ENCODE measurements around the gene DCLK1. TPM values are rescaled to one million over a fixed set of nuclear protein-coding genes. Genes with fewer than 3 reads are reported as not detected.

Gene DCLK1
- total and polyA plus RNA-seq, 9 donors = 3.3 to 37.0 (median 20.7) TPM

GRCh38 chr13:35909091-35909490 lies 222.1 kb downstream of the DCLK1 start:
- Histone ChIP-seq H3K4me3 (no peak overlapping the region), H3K36me3 (no peaks in the 10 kb centered on the region), H3K27ac (no peak overlapping the region), H3K9me3 (no peaks in the 10 kb centered on the region), H3K4me1 (ENCODE audit: insufficient read depth) (no peaks in the 10 kb centered on the region), H3K27me3 (peaks cover 2% of the 10 kb centered on the region)
- intact Hi-C loops (cut with DNase I) = no loop called here
- DNase-seq = no peak
- WGBS, 3 donors = 75 to 88% (median 82%) methylated on average over 4 of the region's 4 CpGs
- TF ChIP-seq CTCF (IDR thresholded peaks at IDR 0.05) = no peak
- no peak for TF ChIP-seq POLR2A (IDR thresholded peaks at IDR 0.05)
- no peak for TF ChIP-seq EP300 (IDR thresholded peaks at IDR 0.05)

GRCh38 chr13:35908226-35908625 lies 223.0 kb downstream of the DCLK1 start:
- Histone ChIP-seq H3K27ac (no peak overlapping the region), H3K4me1 (ENCODE audit: insufficient read depth) (no peaks in the 10 kb centered on the region), H3K27me3 (peaks cover under 1% of the 10 kb centered on the region), H3K36me3 (no peaks in the 10 kb centered on the region), H3K9me3 (no peaks in the 10 kb centered on the region), H3K4me3 (no peak overlapping the region)
- no peak for TF ChIP-seq CTCF (IDR thresholded peaks at IDR 0.05)
- TF ChIP-seq EP300 (IDR thresholded peaks at IDR 0.05) = no peak
- TF ChIP-seq POLR2A (IDR thresholded peaks at IDR 0.05) = no peak
- whole genome bisulfite sequencing, 3 donors = 92 to 97% (median 94%) methylated on average over 1 of the region's 1 CpG
- no peak for DNase-seq
- intact Hi-C loops (cut with DNase I) = no loop called here

GRCh38 chr13:35906636-35907035 lies 224.5 kb downstream of the DCLK1 start:
- Histone ChIP-seq H3K4me1 (ENCODE audit: insufficient read depth) (no peaks in the 10 kb centered on the region), H3K9me3 (no peaks in the 10 kb centered on the region), H3K4me3 (no peak overlapping the region), H3K36me3 (no peaks in the 10 kb centered on the region), H3K27ac (no peak overlapping the region), H3K27me3 (no peaks in the 10 kb centered on the region)
- 70 to 87% (median 86%) methylated on average over 4 of the region's 4 CpGs for WGBS, 3 donors
- no peak for DNase-seq
- intact Hi-C loops (cut with DNase I) = no loop called here
- TF ChIP-seq CTCF (IDR thresholded peaks at IDR 0.05) (no peak), EP300 (IDR thresholded peaks at IDR 0.05) (no peak), POLR2A (IDR thresholded peaks at IDR 0.05) (no peak)

- Histone ChIP-seq H3K4me3 (no peak overlapping the region), H3K9me3 (no peaks in the 10 kb centered on the region), H3K27me3 (no peaks in the 10 kb centered on the region), H3K4me1 (ENCODE audit: insufficient read depth) (no peaks in the 10 kb centered on the region), H3K27ac (no peak overlapping the region), H3K36me3 (no peaks in the 10 kb centered on the region)
- DNase-seq = no peak
- no peak for TF ChIP-seq CTCF (IDR thresholded peaks at IDR 0.05)
- no peak for TF ChIP-seq EP300 (IDR thresholded peaks at IDR 0.05)
- no peak for TF ChIP-seq POLR2A (IDR thresholded peaks at IDR 0.05)
- intact Hi-C loops (cut with DNase I) = no loop called here
- 63 to 82% (median 76%) methylated on average over 1 of the region's 1 CpG for WGBS, 3 donors
Measured at GRCh38 chr13:35903075-35903474, 228.1 kb downstream of the DCLK1 start.

GRCh38 chr13:35898041-35898440 lies 233.1 kb downstream of the DCLK1 start:
- intact Hi-C loops (cut with DNase I) = no loop called here
- Histone ChIP-seq H3K27ac (no peak overlapping the region), H3K4me1 (ENCODE audit: insufficient read depth) (no peaks in the 10 kb centered on the region), H3K27me3 (no peaks in the 10 kb centered on the region), H3K36me3 (no peaks in the 10 kb centered on the region), H3K4me3 (no peak overlapping the region), H3K9me3 (no peaks in the 10 kb centered on the region)
- TF ChIP-seq CTCF (IDR thresholded peaks at IDR 0.05) = no peak
- 86 to 93% (median 90%) methylated on average over 1 of the region's 1 CpG for WGBS, 3 donors
- no peak for DNase-seq
